SK-N-SH (cell line): Measurements from ENCODE around the gene SEMA3B. TPM values are rescaled to one million over a fixed set of nuclear protein-coding genes. Genes with fewer than 3 reads are reported as not detected.

Experiments
- CTCF ChIA-PET: fragments of 300-600, 350-600 bp; formaldehyde crosslinking; extraction: SDS; loops from one replicate; lab custom pipeline; 2021; lab: Yijun Ruan, JAX
- POLR2A ChIA-PET: fragments of 350-600 bp; sonication (Branson Sonifier 250); formaldehyde crosslinking; extraction: SDS; loops from one replicate; lab custom pipeline; 2020; ENCODE audit warnings: antibody characterized with exemption, inconsistent platforms; lab: Yijun Ruan, JAX
- DNase-seq: peaks from one replicate; pipeline ENCODE4 v3.0.0; 2012
- H2AFZ ChIP-seq: fragments of 200-600 bp; sonication (generic); 2 replicates; pipeline ENCODE4 v1.8.1; 2016; ENCODE audit warnings: antibody characterized with exemption, mild to moderate bottlenecking, low read depth
- H3F3A ChIP-seq: fragments of 200-600 bp; sonication (generic); replicated peaks from 2 replicates; pipeline ENCODE3; 2016; ENCODE audit warnings: antibody characterized with exemption, mild to moderate bottlenecking; ENCODE audit not compliant: insufficient read depth
- H3K27ac ChIP-seq, 2 experiments: fragments of 200-500 bp in 1 of 2; fragments of 200-600 bp in 1 of 2; sonication (Bioruptor generic) in 1 of 2; sonication (generic), shearing (Covaris generic) in 1 of 2; 2 replicates each; pipeline versions ENCODE4 v1.5.1 to v1.6.1; 2014 to 2016; ENCODE audit warnings: low read depth in 2 of 2, inconsistent platforms in 1 of 2, low read length in 1 of 2, mild to moderate bottlenecking in 1 of 2, mixed read lengths in 1 of 2
- H3K27me3 ChIP-seq: fragments of 200-600 bp; sonication (generic), shearing (Covaris generic); 2 replicates; pipeline ENCODE4 v1.6.1; 2016; ENCODE audit warnings: mixed run types; ENCODE audit not compliant: insufficient read depth
- H3K36me3 ChIP-seq, 2 experiments: fragments of 200-500 bp in 1 of 2; fragments of 200-600 bp in 1 of 2; sonication (Bioruptor generic) in 1 of 2; sonication (generic) in 1 of 2; replicated peaks in 1 of 2; 2 replicates each; pipeline versions ENCODE3 to v1.5.1; 2014 to 2016; ENCODE audit warnings: low read length in 1 of 2, mild to moderate bottlenecking in 1 of 2; ENCODE audit not compliant: insufficient read depth in 2 of 2, control insufficient read depth in 1 of 2
- H3K4me1 ChIP-seq, 2 experiments: fragments of 200-500 bp in 1 of 2; fragments of 200-600 bp in 1 of 2; sonication (Bioruptor generic) in 1 of 2; sonication (generic), shearing (Covaris generic) in 1 of 2; 2 replicates each; pipeline versions ENCODE4 v1.5.1 to v1.6.1; 2014 to 2016; ENCODE audit warnings: low read depth in 1 of 2, low read length in 1 of 2, mixed run types in 1 of 2; ENCODE audit not compliant: insufficient read depth in 2 of 2, control insufficient read depth in 1 of 2
- H3K4me2 ChIP-seq: fragments of 200-600 bp; sonication (generic), shearing (Covaris generic); 2 replicates; pipeline ENCODE4 v1.6.1; 2017; ENCODE audit warnings: mixed run types
- H3K4me3 ChIP-seq, 2 experiments: fragments of 200-500 bp in 1 of 2; fragments of 200-600 bp in 1 of 2; sonication (Bioruptor generic) in 1 of 2; sonication (generic), shearing (Covaris generic) in 1 of 2; 2 replicates each; pipeline versions ENCODE4 v1.5.1 to v1.8.1; 2014 to 2016; ENCODE audit warnings: low read depth in 2 of 2, inconsistent platforms in 1 of 2, low read length in 1 of 2, mild to moderate bottlenecking in 1 of 2, mixed read lengths in 1 of 2, moderate library complexity in 1 of 2
- H3K79me2 ChIP-seq: fragments of 200-600 bp; sonication (generic); 2 replicates; pipeline ENCODE4 v1.8.1; 2017; ENCODE audit warnings: mild to moderate bottlenecking; ENCODE audit not compliant: insufficient read depth
- H3K9ac ChIP-seq: fragments of 200-600 bp; sonication (generic); 2 replicates; pipeline ENCODE4 v1.6.1; 2017; ENCODE audit warnings: mixed run types
- H3K9me2 ChIP-seq: fragments of 200-600 bp; sonication (generic); 2 replicates; pipeline ENCODE4 v1.6.1; 2017; ENCODE audit warnings: mixed run types
- H3K9me3 ChIP-seq: fragments of 200-600 bp; sonication (generic); 2 replicates; pipeline ENCODE4 v1.6.1; 2017; ENCODE audit warnings: mixed run types, mild to moderate bottlenecking, moderate library complexity
- H4K20me1 ChIP-seq: fragments of 200-600 bp; sonication (generic); 2 replicates; pipeline ENCODE4 v1.6.1; 2017; ENCODE audit warnings: mild to moderate bottlenecking, mixed run types; ENCODE audit not compliant: insufficient read depth
- CHD2 ChIP-seq: fragments of 150-350 bp; IDR thresholded peaks from 2 replicates; pipeline ENCODE4 v1.6.1; 2018; ENCODE audit warnings: low read length; ENCODE audit not compliant: partially characterized antibody
- EP300 ChIP-seq, 2 experiments: IDR thresholded peaks; 2 replicates each; pipeline versions ENCODE4 v1.4.0 to v1.6.1; 2012; ENCODE audit warnings: borderline replicate concordance in 1 of 2, low read depth in 1 of 2, low read length in 1 of 2
- EZH2phosphoT487 ChIP-seq: fragments of 200-600 bp; sonication (generic); IDR thresholded peaks from 2 replicates; pipeline ENCODE4 v1.6.1; 2017; ENCODE audit warnings: low read depth, mixed run types, mild to moderate bottlenecking, antibody characterized with exemption, moderate library complexity, borderline replicate concordance
- FOSL2 ChIP-seq: IDR thresholded peaks from 2 replicates; pipeline ENCODE4 v1.4.0; 2012; ENCODE audit warnings: low read depth, mild to moderate bottlenecking, moderate library complexity, borderline replicate concordance
- GABPA ChIP-seq: IDR thresholded peaks from 2 replicates; pipeline ENCODE4 v1.4.0; 2012; ENCODE audit warnings: low read depth, mild to moderate bottlenecking
- GATA2 ChIP-seq: sonication (generic); formaldehyde crosslinking; IDR thresholded peaks from 2 replicates; pipeline ENCODE4 v1.5.0; 2020; ENCODE audit warnings: mild to moderate bottlenecking, missing genetic modification reagents
- IRF3 ChIP-seq: fragments of 150-350 bp; IDR thresholded peaks from 2 replicates; pipeline ENCODE4 v1.6.1; 2016; ENCODE audit warnings: mild to moderate bottlenecking, low read depth, low read length
- NFIC ChIP-seq: IDR thresholded peaks from 2 replicates; pipeline ENCODE4 v1.4.0; 2012; ENCODE audit warnings: borderline replicate concordance
- NRF1 ChIP-seq: IDR thresholded peaks from 2 replicates; pipeline ENCODE4 v1.6.1; 2012; ENCODE audit warnings: low read depth, mild to moderate bottlenecking, low read length
- RAD21 ChIP-seq: IDR thresholded peaks from 2 replicates; pipeline ENCODE4 v1.6.1; 2012; ENCODE audit warnings: mild to moderate bottlenecking, low read length
- REST ChIP-seq: IDR thresholded peaks from 2 replicates; pipeline ENCODE4 v1.6.1; 2012; ENCODE audit warnings: mild to moderate bottlenecking, low read depth, low read length, moderate library complexity
- RFX5 ChIP-seq: IDR thresholded peaks from 2 replicates; pipeline ENCODE4 v1.6.1; 2012; ENCODE audit warnings: mild to moderate bottlenecking, improper control_type of control experiment, low read length
- RXRA ChIP-seq: IDR thresholded peaks from 2 replicates; pipeline ENCODE4 v1.4.0; 2012; ENCODE audit warnings: low read depth, mild to moderate bottlenecking, borderline replicate concordance
- SIN3A ChIP-seq: IDR thresholded peaks from 2 replicates; pipeline ENCODE4 v1.6.1; 2012; ENCODE audit warnings: low read depth, mild to moderate bottlenecking, low read length, moderate library complexity, borderline replicate concordance
- TCF12 ChIP-seq: IDR thresholded peaks from 2 replicates; pipeline ENCODE4 v1.4.0; 2012
- TEAD4 ChIP-seq: IDR thresholded peaks from 2 replicates; pipeline ENCODE4 v1.4.0; 2012; ENCODE audit warnings: mild to moderate bottlenecking, borderline replicate concordance; ENCODE audit not compliant: insufficient read depth
- YY1 ChIP-seq: IDR thresholded peaks from 2 replicates; pipeline ENCODE4 v1.4.0; 2012; ENCODE audit warnings: low read depth, mild to moderate bottlenecking
- ZBTB33 ChIP-seq: IDR thresholded peaks from 2 replicates; pipeline ENCODE4 v1.4.0; 2012; ENCODE audit warnings: low read depth, borderline replicate concordance
- WGBS: methylation state at CpG from one replicate; pipeline ENCODE4 v1.1.6; 2017; ENCODE audit warnings: low lambda C conversion rate; 5-methylcytosine and 5-hydroxymethylcytosine counted together
- polyA plus RNA-seq, 3 experiments: library from polyadenylated mRNA; depleted of rRNA; stranded (reverse); fragments of >200 nt; gene quantifications; 2 replicates each; pipeline ENCODE4 v1.2.3, GENCODE V29; 2012

The SEMA3B gene
- polyA plus RNA-seq, 1 of the 3 experiments (the other 2 are of a cell fraction): 14.9 TPM

DNA sequence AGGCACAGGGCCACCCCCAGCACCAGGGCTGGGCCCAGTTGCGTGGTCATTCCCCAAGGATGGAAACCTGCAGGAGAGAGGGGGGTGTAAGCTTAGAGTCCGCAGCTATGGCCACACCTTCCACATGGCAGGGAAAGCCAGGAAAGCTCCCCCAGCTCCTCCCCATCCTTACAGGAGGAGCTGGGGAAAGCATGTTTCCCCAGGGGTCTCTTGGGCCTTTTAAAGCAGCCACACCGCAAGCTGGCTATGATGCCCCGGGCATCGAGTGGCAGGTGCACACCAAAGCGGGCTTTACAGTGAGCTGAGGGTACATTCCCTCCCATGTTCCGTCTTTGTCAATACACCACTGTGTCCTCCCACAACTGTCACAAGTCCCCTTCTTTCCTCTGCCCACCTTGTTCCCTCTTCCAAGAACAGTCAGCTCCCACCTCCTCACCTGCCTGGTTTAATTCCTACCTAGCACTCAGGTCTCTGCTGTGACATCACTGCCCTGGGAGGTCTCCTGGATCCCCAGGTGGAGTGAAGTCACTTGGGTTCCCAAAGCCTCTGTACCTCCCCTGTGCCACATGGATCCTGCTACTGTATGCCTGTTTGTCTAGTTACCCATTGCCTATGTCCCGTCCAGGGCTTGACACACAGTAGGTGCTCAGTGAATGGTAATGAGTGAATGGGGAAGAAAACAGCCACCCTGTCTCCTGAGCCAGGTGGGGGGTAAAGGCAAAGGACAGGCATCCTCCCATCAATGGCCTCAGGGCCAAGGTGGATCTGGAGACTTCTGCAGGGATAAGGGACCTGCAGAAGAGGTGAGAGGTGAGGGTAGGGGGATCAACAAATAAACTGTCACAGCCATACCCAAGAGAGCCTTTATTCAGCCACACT, 26.8 kb downstream of the SEMA3B start:
- no peaks in the 10 kb centered on the region for H4K20me1 ChIP-seq
- ChIA-PET POLR2A (no interaction called here), CTCF (interaction anchor here (0.7 to 1.5 kb wide), 6 partner anchors 21 to 318 kb away, joined by 3 to 5 read pairs (median 4); no protein-coding TSS in a partner anchor)
- H3K9ac ChIP-seq: no peak overlapping the region
- H2AFZ ChIP-seq: no peak overlapping the region
- H3K36me3 ChIP-seq: peaks cover 0 to 6% of the 10 kb centered on the region in 2 experiments
- TF ChIP-seq NFIC: no peak
- TF ChIP-seq YY1: no peak
- no peak for TF ChIP-seq CHD2
- no peak for TF ChIP-seq TCF12
- no peak for TF ChIP-seq RXRA
- TF ChIP-seq NRF1: no peak
- H3K4me1 ChIP-seq: peaks cover 13 to 36% of the 10 kb centered on the region in 2 experiments; a peak in 3 of 4 replicates
- H3K4me2 ChIP-seq: no peak overlapping the region
- H3K9me2 ChIP-seq: no peaks in the 10 kb centered on the region
- no peak overlapping the region for H3K4me3 ChIP-seq
- H3F3A ChIP-seq: no peaks in the 10 kb centered on the region
- 80% methylated on average over 5 of the region's 8 CpGs for WGBS
- no peak for DNase-seq
- H3K27ac ChIP-seq: no peak overlapping the region
- H3K79me2 ChIP-seq: peaks cover 21% of the 10 kb centered on the region
- no peaks in the 10 kb centered on the region for H3K27me3 ChIP-seq
- H3K9me3 ChIP-seq: no peaks in the 10 kb centered on the region

DNA sequence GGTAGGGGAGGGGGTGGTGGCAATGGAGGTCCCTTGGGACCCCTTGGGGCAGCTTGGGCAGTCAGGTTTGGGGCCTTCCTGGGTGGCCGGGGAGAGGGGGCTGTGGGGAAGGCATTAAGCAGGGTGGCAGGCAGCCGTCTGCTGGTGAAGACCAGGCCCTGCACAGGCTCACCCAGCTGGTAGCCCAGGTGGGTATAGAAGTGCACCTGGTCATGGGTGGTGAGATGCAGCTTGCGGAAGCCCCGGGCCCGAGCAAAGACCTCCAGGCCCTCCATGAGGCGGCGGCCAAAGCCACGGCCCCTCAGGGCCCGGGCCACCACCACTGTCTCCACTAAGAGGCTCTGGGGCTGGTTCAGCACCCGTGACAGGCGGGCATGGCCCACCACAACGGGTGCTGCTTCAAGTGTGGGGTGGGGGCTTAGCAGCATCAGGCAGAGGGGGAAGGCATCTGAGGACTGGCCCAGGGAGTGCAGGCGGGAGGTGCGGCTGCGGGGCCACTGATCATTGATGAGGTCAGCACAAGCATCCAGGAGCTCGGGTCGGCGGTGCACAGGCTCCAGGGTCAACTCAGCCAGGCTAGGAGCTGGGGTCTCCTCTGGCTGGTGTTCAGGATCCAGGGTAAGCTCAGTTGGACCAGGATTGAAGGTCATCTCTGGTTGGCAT, 27.9 kb downstream of the SEMA3B start:
- H3K9me2 ChIP-seq: no peaks in the 10 kb centered on the region
- 94% methylated on average over 3 of the region's 18 CpGs for WGBS
- H4K20me1 ChIP-seq: no peaks in the 10 kb centered on the region
- H3K9me3 ChIP-seq: no peaks in the 10 kb centered on the region
- no peak overlapping the region for H3K4me2 ChIP-seq
- DNase-seq: no peak
- peaks cover 13 to 30% of the 10 kb centered on the region in 2 experiments; a peak in 3 of 4 replicates for H3K4me1 ChIP-seq
- ChIA-PET POLR2A (no interaction called here), CTCF (interaction anchor here (0.5 to 3.4 kb wide), 3 partner anchors 27 to 84 kb away, joined by 3 to 16 read pairs (median 7); no protein-coding TSS in a partner anchor)
- H3K9ac ChIP-seq: no peak overlapping the region
- no peak overlapping the region for H2AFZ ChIP-seq
- no peak overlapping the region for H3K27ac ChIP-seq
- H3K27me3 ChIP-seq: no peaks in the 10 kb centered on the region
- no peak overlapping the region for H3K4me3 ChIP-seq
- H3K79me2 ChIP-seq: peaks cover 11% of the 10 kb centered on the region
- H3K36me3 ChIP-seq: peaks cover 0 to 6% of the 10 kb centered on the region in 2 experiments
- H3F3A ChIP-seq: no peaks in the 10 kb centered on the region
- TF ChIP-seq EP300 (IDR thresholded peaks at IDR 0.05; ENCODE audit: borderline replicate concordance in 1 of 2, low read depth in 1 of 2, low read length in 1 of 2) (no peak), RAD21 (no peak), ZBTB33 (no peak), GABPA (no peak), IRF3 (no peak), TEAD4 (no peak), RFX5 (no peak), TCF12 (no peak), YY1 (no peak), NFIC (no peak), FOSL2 (no peak), SIN3A (no peak), GATA2 (CRISPR knock-in tag) (no peak), REST (no peak), EZH2phosphoT487 (no peak)
